Neural cell (in vitro differentiated cells): ENCODE data around the gene TBL1XR1.

ENCODE experiments used
- CTCF ChIP-seq: fragments of 450-650 bp; IDR thresholded peaks from 2 replicates; pipeline ENCODE4 v1.5.1; 2014; ENCODE audit warnings: antibody characterized with exemption, mild to moderate bottlenecking, moderate library complexity; ENCODE audit not compliant: poor library complexity, severe bottlenecking
- EP300 ChIP-seq: fragments of 450-650 bp; conservative IDR thresholded peaks from 2 replicates; pipeline ENCODE4 v1.6.1; 2014; ENCODE audit warnings: antibody characterized with exemption, mild to moderate bottlenecking, moderate library complexity; ENCODE audit not compliant: poor library complexity, severe bottlenecking
- EZH2 ChIP-seq: fragments of 200-600, 300-800 bp; shearing (Covaris generic), sonication (generic); IDR thresholded peaks from 2 replicates; pipeline ENCODE4 v1.6.1; 2014; ENCODE audit warnings: antibody characterized with exemption, low read length, borderline replicate concordance, mild to moderate bottlenecking; ENCODE audit not compliant: insufficient read depth, poor library complexity, severe bottlenecking
- POLR2AphosphoS5 ChIP-seq: IDR thresholded peaks from 2 replicates; pipeline ENCODE4 v1.6.1; 2012
- REST ChIP-seq: IDR thresholded peaks from 2 replicates; pipeline ENCODE4 v1.6.1; 2012; ENCODE audit warnings: borderline replicate concordance
- SMC3 ChIP-seq: fragments of 450-650 bp; conservative IDR thresholded peaks from 2 replicates; pipeline ENCODE4 v1.6.1; 2014; ENCODE audit warnings: antibody characterized with exemption, mild to moderate bottlenecking, moderate library complexity; ENCODE audit not compliant: poor library complexity

- TF ChIP-seq CTCF: no peak
- no peak for TF ChIP-seq EP300
- no peak for TF ChIP-seq EZH2
- TF ChIP-seq REST: no peak
- TF ChIP-seq SMC3: no peak
- no peak for TF ChIP-seq POLR2AphosphoS5
These were observed 162.3 kb downstream of the TBL1XR1 start for GRCh38 chr3:177034832-177035475.
